Measurements from ENCODE around the gene SAMD4A. TPM values are rescaled to one million over a fixed set of nuclear protein-coding genes. Genes with fewer than 3 reads are reported as not detected.

SAMD4A gene
- total RNA-seq, 1 experiment from 2014 or later: 77.2 TPM

DNA sequence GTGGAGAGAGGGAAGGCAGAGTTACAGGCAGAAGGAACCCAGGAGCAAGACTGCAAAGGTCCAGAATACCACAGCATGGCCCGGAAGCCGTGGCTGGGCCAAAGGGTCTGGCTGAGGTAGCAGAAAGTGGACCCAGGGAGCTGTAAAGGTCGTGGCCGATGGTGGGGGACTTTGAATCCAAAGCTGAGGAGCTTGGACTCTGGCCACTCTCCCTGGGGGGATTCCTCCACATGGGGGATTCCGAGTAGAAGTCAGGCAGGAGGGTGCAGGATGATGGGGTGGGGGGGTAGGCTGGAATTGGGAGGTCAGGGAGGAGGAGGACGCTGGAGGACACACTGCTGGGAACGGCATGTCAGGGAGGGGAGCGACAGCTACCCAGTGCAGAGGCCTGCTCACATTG lies 210.5 kb downstream of the SAMD4A start:
- Histone ChIP-seq H3K9me3 (ENCODE audit: low read length) (no peaks in the 10 kb centered on the region), H3K27ac (ENCODE audit: low read length) (peak overlapping the region; percentile 97), H3K4me3 (ENCODE audit: low read length) (peak overlapping the region; percentile 54), H4K20me1 (ENCODE audit: insufficient read depth, low read depth, low read length) (no peaks in the 10 kb centered on the region), H2AFZ (ENCODE audit: low read length) (no peak overlapping the region), H3K4me2 (ENCODE audit: low read depth, low read length, poor library complexity, severe bottlenecking) (peak overlapping the region; percentile 75), H3K27me3 (ENCODE audit: low read length) (no peaks in the 10 kb centered on the region), H3K9ac (ENCODE audit: low read length) (peak overlapping the region; percentile 75), H3K79me2 (ENCODE audit: low read length) (peaks cover 27% of the 10 kb centered on the region), H3K36me3 (ENCODE audit: insufficient read depth, low read length) (peaks cover 59% of the 10 kb centered on the region), H3K4me1 (ENCODE audit: low read length) (peaks cover 100% of the 10 kb centered on the region), H3K9me2 (replicated peaks; ENCODE audit: insufficient read depth, low read length) (no peaks in the 10 kb centered on the region)
- no peak for DNase-seq

DNA sequence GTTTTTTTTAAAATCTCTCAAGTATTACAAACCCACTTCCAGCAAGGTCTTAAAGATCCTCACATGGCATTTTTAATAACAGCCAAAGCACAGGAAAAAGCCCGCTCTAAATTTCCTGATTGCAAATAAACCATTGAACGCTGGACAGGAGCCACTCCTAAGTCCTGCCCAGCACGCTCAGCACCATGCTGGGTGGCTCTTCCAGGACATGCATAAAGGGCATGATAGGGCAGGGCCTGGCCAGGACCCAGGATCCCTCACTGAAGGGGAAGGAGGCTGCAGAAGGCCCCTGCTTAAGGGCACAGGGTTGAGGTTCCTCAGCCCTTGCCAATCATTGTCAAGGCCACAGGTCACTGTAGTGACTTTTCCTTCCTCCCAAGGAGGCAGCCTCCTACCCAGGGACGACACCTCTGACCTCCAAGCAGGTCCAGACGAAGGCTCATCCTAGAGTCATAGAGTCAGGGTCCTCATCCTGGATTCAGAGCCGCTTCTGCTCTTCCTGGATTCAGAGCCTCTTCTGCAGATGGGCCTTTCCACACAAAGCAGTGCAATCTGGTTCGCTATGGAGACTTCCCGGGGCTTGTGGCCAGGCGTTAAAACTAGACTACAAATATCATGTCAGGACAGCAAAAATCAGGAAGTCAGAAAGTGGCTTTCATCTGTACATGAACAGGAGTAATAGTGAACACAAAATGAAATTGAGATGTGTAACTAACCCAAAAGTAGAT lies 211.9 kb downstream of the SAMD4A start:
- H3K4me3 ChIP-seq (ENCODE audit: low read length): peak overlapping the region; percentile 3; the same call in 1 of the 2 replicates
- DNase-seq: no peak
- H4K20me1 ChIP-seq (ENCODE audit: insufficient read depth, low read depth, low read length): no peaks in the 10 kb centered on the region
- no peaks in the 10 kb centered on the region for H3K27me3 ChIP-seq (ENCODE audit: low read length)
- H3K4me1 ChIP-seq (ENCODE audit: low read length): peaks cover 100% of the 10 kb centered on the region
- peak overlapping the region; percentile 75 for H3K4me2 ChIP-seq (ENCODE audit: low read depth, low read length, poor library complexity, severe bottlenecking)
- H3K9me3 ChIP-seq (ENCODE audit: low read length): no peaks in the 10 kb centered on the region
- H3K79me2 ChIP-seq (ENCODE audit: low read length): peaks cover 27% of the 10 kb centered on the region
- H3K36me3 ChIP-seq (ENCODE audit: insufficient read depth, low read length): peaks cover 56% of the 10 kb centered on the region
- H3K9ac ChIP-seq (ENCODE audit: low read length): peak overlapping the region; percentile 75
- H3K27ac ChIP-seq (ENCODE audit: low read length): peak overlapping the region; percentile 97
- no peak overlapping the region for H2AFZ ChIP-seq (ENCODE audit: low read length)
- H3K9me2 ChIP-seq (replicated peaks; ENCODE audit: insufficient read depth, low read length): no peaks in the 10 kb centered on the region

GRCh38 chr14:54781080-54781479 lies 214.2 kb downstream of the SAMD4A start:
- H3K4me1 ChIP-seq (ENCODE audit: low read length): peaks cover 100% of the 10 kb centered on the region
- H2AFZ ChIP-seq (ENCODE audit: low read length): no peak overlapping the region
- H3K9ac ChIP-seq (ENCODE audit: low read length): peak overlapping the region; percentile 75
- no peak for DNase-seq
- H3K4me2 ChIP-seq (ENCODE audit: low read depth, low read length, poor library complexity, severe bottlenecking): peak overlapping the region; percentile 75
- peak overlapping the region; percentile 97 for H3K27ac ChIP-seq (ENCODE audit: low read length)
- H3K9me3 ChIP-seq (ENCODE audit: low read length): no peaks in the 10 kb centered on the region
- H3K9me2 ChIP-seq (replicated peaks; ENCODE audit: insufficient read depth, low read length): no peaks in the 10 kb centered on the region
- H4K20me1 ChIP-seq (ENCODE audit: insufficient read depth, low read depth, low read length): no peaks in the 10 kb centered on the region
- 0 out of 2 replicates have a peak overlapping the region, but pooled peaks have one; percentile 39 for H3K4me3 ChIP-seq (ENCODE audit: low read length)
- peaks cover 57% of the 10 kb centered on the region for H3K36me3 ChIP-seq (ENCODE audit: insufficient read depth, low read length)
- H3K79me2 ChIP-seq (ENCODE audit: low read length): peaks cover 27% of the 10 kb centered on the region
- H3K27me3 ChIP-seq (ENCODE audit: low read length): no peaks in the 10 kb centered on the region

DNA sequence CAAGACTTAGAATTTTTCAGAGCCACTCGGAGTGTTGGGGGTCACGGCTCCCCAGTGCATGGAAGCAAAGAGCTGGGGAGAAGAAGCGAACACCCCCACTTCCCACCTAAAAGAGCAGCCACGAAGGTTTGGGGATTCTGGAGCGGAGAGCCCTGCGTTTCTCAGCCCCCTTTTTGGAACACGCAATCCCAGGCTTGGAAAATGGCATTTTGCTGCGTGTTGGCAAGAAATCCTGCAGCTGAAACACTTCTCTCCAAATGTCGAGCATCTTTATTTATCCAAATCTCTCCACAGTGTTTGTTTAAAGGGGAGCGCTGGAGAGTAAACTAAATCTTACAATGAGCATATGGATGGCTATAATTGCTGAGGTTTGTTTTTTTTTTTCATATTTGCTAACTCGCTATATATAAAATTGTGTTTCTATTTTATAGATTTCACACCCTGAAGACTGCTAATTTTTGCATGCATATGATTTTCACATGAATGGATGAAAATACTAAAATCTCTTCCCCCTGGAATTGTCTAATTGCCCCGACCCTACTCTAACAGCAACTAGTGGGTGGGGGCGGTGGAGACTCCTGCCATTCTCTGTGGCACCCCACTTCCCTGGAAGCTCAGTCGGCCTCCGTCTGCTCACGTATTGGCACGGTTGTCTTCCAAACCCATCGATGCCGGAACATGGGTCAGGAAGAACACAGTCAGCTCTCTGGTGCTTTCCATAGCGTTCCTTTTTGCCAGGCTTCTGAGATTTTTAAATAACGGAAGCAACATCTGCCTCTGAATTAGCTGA lies 215.2 kb downstream of the SAMD4A start:
- peak; percentile 68 for DNase-seq
- Histone ChIP-seq H3K9me3 (ENCODE audit: low read length) (no peaks in the 10 kb centered on the region), H3K4me3 (ENCODE audit: low read length) (peak overlapping the region; percentile 39), H3K4me1 (ENCODE audit: low read length) (peaks cover 97% of the 10 kb centered on the region), H3K9ac (ENCODE audit: low read length) (peak overlapping the region; percentile 75), H3K27ac (ENCODE audit: low read length) (peak overlapping the region; percentile 97), H3K4me2 (ENCODE audit: low read depth, low read length, poor library complexity, severe bottlenecking) (peak overlapping the region; percentile 75), H4K20me1 (ENCODE audit: insufficient read depth, low read depth, low read length) (no peaks in the 10 kb centered on the region), H3K9me2 (replicated peaks; ENCODE audit: insufficient read depth, low read length) (no peaks in the 10 kb centered on the region), H3K27me3 (ENCODE audit: low read length) (no peaks in the 10 kb centered on the region), H2AFZ (ENCODE audit: low read length) (no peak overlapping the region), H3K79me2 (ENCODE audit: low read length) (peaks cover 22% of the 10 kb centered on the region), H3K36me3 (ENCODE audit: insufficient read depth, low read length) (peaks cover 52% of the 10 kb centered on the region)

- H3K9ac ChIP-seq (ENCODE audit: low read length): peak overlapping the region; percentile 75
- peaks cover 22% of the 10 kb centered on the region for H3K79me2 ChIP-seq (ENCODE audit: low read length)
- peak overlapping the region; percentile 55 for H3K4me3 ChIP-seq (ENCODE audit: low read length)
- no peak overlapping the region for H2AFZ ChIP-seq (ENCODE audit: low read length)
- H3K36me3 ChIP-seq (ENCODE audit: insufficient read depth, low read length): peaks cover 52% of the 10 kb centered on the region
- no peaks in the 10 kb centered on the region for H3K27me3 ChIP-seq (ENCODE audit: low read length)
- H3K4me1 ChIP-seq (ENCODE audit: low read length): peaks cover 97% of the 10 kb centered on the region
- peak; percentile 96 for DNase-seq
- no peaks in the 10 kb centered on the region for H3K9me3 ChIP-seq (ENCODE audit: low read length)
- no peaks in the 10 kb centered on the region for H4K20me1 ChIP-seq (ENCODE audit: insufficient read depth, low read depth, low read length)
- peak overlapping the region; percentile 97 for H3K27ac ChIP-seq (ENCODE audit: low read length)
- H3K4me2 ChIP-seq (ENCODE audit: low read depth, low read length, poor library complexity, severe bottlenecking): peak overlapping the region; percentile 75
- no peaks in the 10 kb centered on the region for H3K9me2 ChIP-seq (replicated peaks; ENCODE audit: insufficient read depth, low read length)
These were observed 216.1 kb downstream of the SAMD4A start for GRCh38 chr14:54782751-54783659.

- no peaks in the 10 kb centered on the region for H3K9me2 ChIP-seq (replicated peaks; ENCODE audit: insufficient read depth, low read length)
- H3K36me3 ChIP-seq (ENCODE audit: insufficient read depth, low read length): peaks cover 55% of the 10 kb centered on the region
- no peaks in the 10 kb centered on the region for H3K9me3 ChIP-seq (ENCODE audit: low read length)
- DNase-seq: no peak
- H4K20me1 ChIP-seq (ENCODE audit: insufficient read depth, low read depth, low read length): no peaks in the 10 kb centered on the region
- peak overlapping the region; percentile 97 for H3K27ac ChIP-seq (ENCODE audit: low read length)
- peak overlapping the region; percentile 55; the same call in 1 of the 2 replicates for H3K4me3 ChIP-seq (ENCODE audit: low read length)
- peak overlapping the region; percentile 75 for H3K4me2 ChIP-seq (ENCODE audit: low read depth, low read length, poor library complexity, severe bottlenecking)
- no peaks in the 10 kb centered on the region for H3K27me3 ChIP-seq (ENCODE audit: low read length)
- no peak overlapping the region for H2AFZ ChIP-seq (ENCODE audit: low read length)
- peaks cover 24% of the 10 kb centered on the region for H3K79me2 ChIP-seq (ENCODE audit: low read length)
- peak overlapping the region; percentile 75 for H3K9ac ChIP-seq (ENCODE audit: low read length)
- H3K4me1 ChIP-seq (ENCODE audit: low read length): peaks cover 97% of the 10 kb centered on the region
These were observed 216.7 kb downstream of the SAMD4A start for GRCh38 chr14:54783660-54784015.

GRCh38 chr14:54784060-54784459 lies 217.1 kb downstream of the SAMD4A start:
- Histone ChIP-seq H2AFZ (ENCODE audit: low read length) (no peak overlapping the region), H3K79me2 (ENCODE audit: low read length) (peaks cover 21% of the 10 kb centered on the region), H3K9me3 (ENCODE audit: low read length) (no peaks in the 10 kb centered on the region), H3K4me2 (ENCODE audit: low read depth, low read length, poor library complexity, severe bottlenecking) (peak overlapping the region; percentile 75), H3K9me2 (replicated peaks; ENCODE audit: insufficient read depth, low read length) (no peaks in the 10 kb centered on the region), H3K4me3 (ENCODE audit: low read length) (peak overlapping the region; percentile 55), H4K20me1 (ENCODE audit: insufficient read depth, low read depth, low read length) (no peaks in the 10 kb centered on the region), H3K27ac (ENCODE audit: low read length) (peak overlapping the region; percentile 97), H3K36me3 (ENCODE audit: insufficient read depth, low read length) (peaks cover 55% of the 10 kb centered on the region), H3K4me1 (ENCODE audit: low read length) (peaks cover 97% of the 10 kb centered on the region), H3K27me3 (ENCODE audit: low read length) (no peaks in the 10 kb centered on the region), H3K9ac (ENCODE audit: low read length) (peak overlapping the region; percentile 75)
- peak; percentile 74 for DNase-seq

Measured in Karpas-422 (cell line).